PC-3 (cell line): Measurements from ENCODE around the gene TRMT112.

Source experiments
- EZH2 ChIP-seq: fragments of 300-600 bp; sonication (generic); IDR thresholded peaks from one replicate; pipeline ENCODE4 v1.6.1; 2017; ENCODE audit warnings: antibody characterized with exemption, mild to moderate bottlenecking, low read length; ENCODE audit not compliant: unreplicated experiment
- EZH2phosphoT487 ChIP-seq: fragments of 300-600 bp; sonication (generic); IDR thresholded peaks from 2 replicates; pipeline ENCODE4 v1.6.1; 2018; ENCODE audit warnings: mild to moderate bottlenecking, antibody characterized with exemption, low read length, borderline replicate concordance
- TF ChIP-seq, protein P1 (sequence below): fragments of 300-600 bp; sonication (generic); conservative IDR thresholded peaks from 2 replicates; pipeline ENCODE4 v1.5.1; 2017; ENCODE audit warnings: antibody characterized with exemption, low read depth, mild to moderate bottlenecking, low read length

DNA sequence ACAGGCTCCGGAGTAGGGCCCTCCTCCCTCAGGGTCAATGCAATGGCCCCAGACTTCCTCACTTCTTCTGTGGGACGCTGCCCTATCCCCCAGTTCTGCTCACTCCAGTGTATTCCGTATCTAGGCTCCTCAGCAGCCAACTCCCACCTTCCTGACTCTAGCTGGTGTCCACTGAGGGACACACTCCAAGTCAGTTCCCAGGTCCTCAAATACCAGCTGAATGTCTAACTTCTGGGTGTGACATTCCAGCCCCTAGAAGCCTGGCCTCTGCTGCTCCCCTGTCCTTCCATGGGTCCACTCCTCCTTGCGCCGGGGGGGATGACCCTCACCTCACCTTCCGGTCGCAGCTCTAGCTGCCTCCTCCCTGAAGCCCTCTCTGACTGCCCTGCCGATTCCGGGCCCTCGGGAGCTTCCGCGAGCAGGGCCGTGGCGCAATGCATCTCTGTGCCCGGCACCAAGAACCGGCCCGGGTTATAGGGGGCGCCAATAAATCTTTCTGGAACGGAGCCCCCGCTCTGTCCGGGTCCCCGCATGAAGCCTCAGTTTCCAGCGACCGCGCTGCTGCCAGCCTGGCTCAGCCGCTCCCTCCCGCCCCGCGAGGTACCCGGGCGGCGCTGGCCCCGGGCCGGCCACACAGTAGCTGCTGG lies 48.3 kb downstream of the TRMT112 start:
- TF ChIP-seq, protein P1, sequence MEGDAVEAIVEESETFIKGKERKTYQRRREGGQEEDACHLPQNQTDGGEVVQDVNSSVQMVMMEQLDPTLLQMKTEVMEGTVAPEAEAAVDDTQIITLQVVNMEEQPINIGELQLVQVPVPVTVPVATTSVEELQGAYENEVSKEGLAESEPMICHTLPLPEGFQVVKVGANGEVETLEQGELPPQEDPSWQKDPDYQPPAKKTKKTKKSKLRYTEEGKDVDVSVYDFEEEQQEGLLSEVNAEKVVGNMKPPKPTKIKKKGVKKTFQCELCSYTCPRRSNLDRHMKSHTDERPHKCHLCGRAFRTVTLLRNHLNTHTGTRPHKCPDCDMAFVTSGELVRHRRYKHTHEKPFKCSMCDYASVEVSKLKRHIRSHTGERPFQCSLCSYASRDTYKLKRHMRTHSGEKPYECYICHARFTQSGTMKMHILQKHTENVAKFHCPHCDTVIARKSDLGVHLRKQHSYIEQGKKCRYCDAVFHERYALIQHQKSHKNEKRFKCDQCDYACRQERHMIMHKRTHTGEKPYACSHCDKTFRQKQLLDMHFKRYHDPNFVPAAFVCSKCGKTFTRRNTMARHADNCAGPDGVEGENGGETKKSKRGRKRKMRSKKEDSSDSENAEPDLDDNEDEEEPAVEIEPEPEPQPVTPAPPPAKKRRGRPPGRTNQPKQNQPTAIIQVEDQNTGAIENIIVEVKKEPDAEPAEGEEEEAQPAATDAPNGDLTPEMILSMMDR, result no peak
- no peak for TF ChIP-seq EZH2phosphoT487
- no peak for TF ChIP-seq EZH2
